Progenitor cell of endocrine pancreas (in vitro differentiated cells): ENCODE measurements around the gene RUNX2. TPM values are rescaled to one million over a fixed set of nuclear protein-coding genes. Genes with fewer than 3 reads are reported as not detected.

Experiments
- DNase-seq: peaks from one replicate; pipeline ENCODE4 v3.0.0; 2021; ENCODE audit warnings: low spot score; ENCODE audit not compliant: unreplicated experiment
- H3K27ac Mint-ChIP-seq: 2 replicates; pipeline ENCODE4 v1.8.0; 2021; ENCODE audit warnings: mild to moderate bottlenecking, moderate library complexity, mixed read lengths
- H3K27me3 Mint-ChIP-seq: 2 replicates; pipeline ENCODE4 v1.8.0; 2021; ENCODE audit warnings: mixed read lengths
- H3K36me3 Mint-ChIP-seq: 2 replicates; pipeline ENCODE4 v1.8.0; 2022; ENCODE audit warnings: mixed read lengths; ENCODE audit not compliant: insufficient read depth
- H3K4me1 Mint-ChIP-seq: 2 replicates; pipeline ENCODE4 v1.8.0; 2021; ENCODE audit warnings: low read depth, mixed read lengths
- H3K4me3 Mint-ChIP-seq: 2 replicates; pipeline ENCODE4 v1.8.0; 2021; ENCODE audit warnings: low read depth, mild to moderate bottlenecking, moderate library complexity, mixed read lengths
- H3K9me3 Mint-ChIP-seq: 2 replicates; pipeline ENCODE4 v1.8.0; 2021; ENCODE audit warnings: low read depth, mixed read lengths
- CTCF ChIP-seq: fragments of 200-600 bp; sonication (generic); IDR thresholded peaks from one replicate; pipeline ENCODE4 v1.5.0; 2021; ENCODE audit warnings: antibody characterized with exemption, mild to moderate bottlenecking; ENCODE audit not compliant: unreplicated experiment
- total RNA-seq: library from RNA; stranded (reverse); gene quantifications from 2 replicates; pipeline ENCODE4 v1.2.1, GENCODE V29; 2021

RUNX2 gene
- total RNA-seq, 1 donor from 2014 or later = 0.46 TPM

- Mint-ChIP-seq H3K4me3 (no peak overlapping the region), H3K27ac (no peak overlapping the region), H3K4me1 (peaks cover 13% of the 10 kb centered on the region), H3K36me3 (no peaks in the 10 kb centered on the region), H3K9me3 (no peaks in the 10 kb centered on the region), H3K27me3 (no peaks in the 10 kb centered on the region)
- no peak for DNase-seq
- no peak for TF ChIP-seq CTCF
These were observed 282.2 kb downstream of the RUNX2 start for GRCh38 chr6:45610374-45610773.

GRCh38 chr6:45610832-45611231 is 282.7 kb downstream of the RUNX2 start:
- no peak for DNase-seq
- no peak for TF ChIP-seq CTCF
- Mint-ChIP-seq H3K36me3 (no peaks in the 10 kb centered on the region), H3K9me3 (no peaks in the 10 kb centered on the region), H3K27ac (no peak overlapping the region), H3K4me3 (no peak overlapping the region), H3K4me1 (peaks cover 13% of the 10 kb centered on the region), H3K27me3 (no peaks in the 10 kb centered on the region)

- no peak for DNase-seq
- H3K4me1 Mint-ChIP-seq = peaks cover 13% of the 10 kb centered on the region
- no peak overlapping the region for H3K4me3 Mint-ChIP-seq
- H3K27me3 Mint-ChIP-seq = peaks cover 4% of the 10 kb centered on the region
- no peak overlapping the region for H3K27ac Mint-ChIP-seq
- H3K9me3 Mint-ChIP-seq = no peaks in the 10 kb centered on the region
- no peak for TF ChIP-seq CTCF
- no peaks in the 10 kb centered on the region for H3K36me3 Mint-ChIP-seq
These were observed 283.4 kb downstream of the RUNX2 start for GRCh38 chr6:45611491-45611890.

GRCh38 chr6:45613656-45614055 is 285.5 kb downstream of the RUNX2 start:
- H3K9me3 Mint-ChIP-seq = no peaks in the 10 kb centered on the region
- DNase-seq = no peak
- peaks cover 5% of the 10 kb centered on the region for H3K4me1 Mint-ChIP-seq
- TF ChIP-seq CTCF = no peak
- peaks cover 4% of the 10 kb centered on the region for H3K27me3 Mint-ChIP-seq
- no peak overlapping the region for H3K27ac Mint-ChIP-seq
- no peak overlapping the region for H3K4me3 Mint-ChIP-seq
- H3K36me3 Mint-ChIP-seq = no peaks in the 10 kb centered on the region

- peaks cover 5% of the 10 kb centered on the region for H3K4me1 Mint-ChIP-seq
- no peak for DNase-seq
- no peak overlapping the region for H3K27ac Mint-ChIP-seq
- no peak overlapping the region for H3K4me3 Mint-ChIP-seq
- H3K36me3 Mint-ChIP-seq = no peaks in the 10 kb centered on the region
- H3K27me3 Mint-ChIP-seq = peaks cover 4% of the 10 kb centered on the region
- TF ChIP-seq CTCF = no peak
- H3K9me3 Mint-ChIP-seq = no peaks in the 10 kb centered on the region
These were observed 286.6 kb downstream of the RUNX2 start for GRCh38 chr6:45614488-45615285.
